GM12878 (cell line): ENCODE data around the gene SOX6. TPM values are rescaled to one million over a fixed set of nuclear protein-coding genes. Genes with fewer than 3 reads are reported as not detected.
"Not testable (repeated sequence)": the region's sequence is repeated elsewhere in the genome, so short reads cannot be mapped to it uniquely, and the experiment has no call there.

Experiments used
- ATAC-seq: fragments of 200-7000 bp; cut with Tn5 transposase; 3 replicates; pipeline ENCODE4 v1.9.1; 2020; ENCODE audit warnings: mild to moderate bottlenecking, moderate library complexity
- BruUV-seq: library from RNA; stranded (reverse); fragments of 400-500 nt; replicated peaks from 2 replicates; lab custom pipeline; 2021; lab: Mats Ljungman, UMichigan
- CTCF ChIA-PET: fragments of 300-600 bp; sonication (Branson Sonifier 250); formaldehyde crosslinking; extraction: SDS; loops from one replicate; lab custom pipeline; 2021; ENCODE audit warnings: inconsistent platforms; lab: Yijun Ruan, JAX
- POLR2A ChIA-PET: fragments of 350-600 bp; formaldehyde crosslinking; extraction: SDS; loops from one replicate; lab custom pipeline; 2021; ENCODE audit warnings: inconsistent platforms; lab: Charles Lee
- RAD21 ChIA-PET: fragments of 300-600 bp; sonication (Branson Sonifier 250); formaldehyde crosslinking; loops from one replicate; lab custom pipeline; 2023; ENCODE audit warnings: antibody characterized with exemption; ENCODE audit not compliant: unreplicated experiment; lab: Charles Lee
- SMC1A ChIA-PET: fragments of 300-600 bp; sonication (Branson Sonifier 250); formaldehyde crosslinking; loops from one replicate; lab custom pipeline; 2023; ENCODE audit not compliant: unreplicated experiment, uncharacterized antibody; lab: Charles Lee
- DNase-seq: peaks from one replicate; pipeline ENCODE4 v3.0.0-alpha.2; 2011; ENCODE audit warnings: low read depth, low spot score
- FAIRE-seq: peaks from 3 replicates; lab custom pipeline; 2011; peaks lifted over from hg19 to GRCh38; lab: Jason Lieb, UNC
- H2AFZ ChIP-seq: 2 replicates; pipeline ENCODE4 v1.6.0; 2011; ENCODE audit warnings: low read depth, low read length, control low read depth; ENCODE audit not compliant: control insufficient read depth
- H3K27ac ChIP-seq: 2 replicates; pipeline ENCODE4 v1.5.1; 2011; ENCODE audit warnings: control low read depth; ENCODE audit not compliant: control insufficient read depth, insufficient read depth
- H3K27me3 ChIP-seq, 2 experiments: replicated peaks in 1 of 2; 2 replicates each; pipeline versions ENCODE4 v1.6.0 to v1.6.1; 2011; ENCODE audit warnings: low read length in 1 of 2; ENCODE audit not compliant: control insufficient read depth in 2 of 2, insufficient read depth in 2 of 2
- H3K36me3 ChIP-seq, 2 experiments: 2 replicates each; pipeline ENCODE4 v1.5.1; 2011; ENCODE audit warnings: low read length in 1 of 2; ENCODE audit not compliant: control insufficient read depth in 2 of 2, insufficient read depth in 2 of 2
- H3K4me1 ChIP-seq: 2 replicates; pipeline ENCODE4 v1.6.1; 2011; ENCODE audit warnings: mild to moderate bottlenecking, low read length, moderate library complexity, mixed read lengths; ENCODE audit not compliant: control insufficient read depth, insufficient read depth
- H3K4me2 ChIP-seq: 2 replicates; pipeline ENCODE4 v1.6.0; 2011; ENCODE audit warnings: control low read depth; ENCODE audit not compliant: control insufficient read depth, insufficient read depth
- H3K4me3 ChIP-seq: fragments of 200-600 bp; sonication (generic); 2 replicates; pipeline ENCODE4 v1.5.1; 2016
- H3K79me2 ChIP-seq: 2 replicates; pipeline ENCODE4 v1.6.0; 2011; ENCODE audit warnings: low read length; ENCODE audit not compliant: control insufficient read depth, insufficient read depth
- H3K9ac ChIP-seq: 2 replicates; pipeline ENCODE4 v1.8.0; 2011; ENCODE audit warnings: low read length, control low read depth, mixed read lengths; ENCODE audit not compliant: control insufficient read depth, insufficient read depth
- H3K9me3 ChIP-seq: replicated peaks from 3 replicates; pipeline ENCODE4 v1.5.1; 2011; ENCODE audit warnings: mild to moderate bottlenecking, low read length; ENCODE audit not compliant: control insufficient read depth, insufficient read depth
- H4K20me1 ChIP-seq: 2 replicates; pipeline ENCODE4 v1.6.0; 2011; ENCODE audit not compliant: control insufficient read depth, insufficient read depth
- ASH2L ChIP-seq: fragments of 300-600, 200-600 bp; sonication (generic); IDR thresholded peaks from 2 replicates; pipeline ENCODE4 v1.6.1; 2017; ENCODE audit warnings: low read depth, mild to moderate bottlenecking, borderline replicate concordance
- MLLT1 ChIP-seq: fragments of 450-650 bp; IDR thresholded peaks from 2 replicates; pipeline ENCODE4 v1.6.1; 2016; ENCODE audit warnings: mild to moderate bottlenecking
- SRF ChIP-seq, 2 experiments: IDR thresholded peaks; 2 replicates each; pipeline ENCODE4 v1.6.1; 2011; ENCODE audit warnings: low read depth in 2 of 2, low read length in 2 of 2, mild to moderate bottlenecking in 1 of 2, moderate library complexity in 1 of 2
- TBL1XR1 ChIP-seq: IDR thresholded peaks from 2 replicates; pipeline ENCODE4 v1.6.1; 2012; ENCODE audit warnings: low read depth, low read length, improper control_type of control experiment
- WGBS: methylation state at CpG from one replicate; pipeline ENCODE4 v1.1.6; 2016; ENCODE audit warnings: low lambda C conversion rate; ENCODE audit not compliant: insufficient replicate concordance, insufficient coverage; ENCODE audit errors: missing lambda C conversion rate; 5-methylcytosine and 5-hydroxymethylcytosine counted together
- in situ Hi-C: fragments of 300-500 bp; cut with MboI; formaldehyde crosslinking; loops from 9 replicates; pipeline ENCODE4 v1.14.3; 2018; ENCODE audit warnings: mixed read lengths
- intact Hi-C: fragments of 100-400 bp; cut with micrococcal nuclease; formaldehyde crosslinking; loops from one replicate; pipeline ENCODE4 v1.14.2; 2022; ENCODE audit not compliant: unreplicated experiment
- polyA plus RNA-seq, 11 experiments: library from polyadenylated mRNA; depleted of rRNA in 4 of 11; unstranded in 6 of 11; stranded (reverse) in 5 of 11; fragments of >200 nt; fragmentation: Nextera tagmentation in 4 of 11; fragmentation: Illumina TruSeq in 1 of 11; extraction: Ambion mirVana in 4 of 11; extraction: Trizol in 1 of 11; gene quantifications; 1 replicate in 1 of 11; 2 replicates in 10 of 11; pipeline versions ENCODE4 v1.2.1 to v1.2.3, GENCODE V29; 2011 to 2016; ENCODE audit warnings: inconsistent platforms in 2 of 11, missing spikeins in 2 of 11, low read depth in 1 of 11
- total RNA-seq, 4 experiments: library from RNA; depleted of rRNA in 3 of 4; stranded (reverse); fragments of >200 nt in 3 of 4; fragmentation: Illumina TruSeq in 1 of 4; extraction: Trizol in 1 of 4; gene quantifications; 2 replicates each; pipeline versions ENCODE4 v1.2.1 to v1.2.3, GENCODE V29; 2013 to 2021
- TF ChIP-seq, protein P1 (sequence below): IDR thresholded peaks from 2 replicates; pipeline ENCODE4 v1.6.1; 2011; ENCODE audit warnings: mild to moderate bottlenecking, low read depth, low read length, moderate library complexity; ENCODE audit not compliant: insufficient replicate concordance
- TF ChIP-seq, protein P2 (sequence below): fragments of 450-650 bp; IDR thresholded peaks from 2 replicates; pipeline ENCODE4 v1.6.1; 2018; ENCODE audit warnings: borderline replicate concordance, mild to moderate bottlenecking; ENCODE audit not compliant: partially characterized antibody

The SOX6 gene
- total and polyA plus RNA-seq, 10 of the 15 experiments (the other 5 are each of a cell fraction or from before 2014, with no cell fraction given) = 0.03 to 0.71 (median 0.29) TPM; not detected in 4

DNA sequence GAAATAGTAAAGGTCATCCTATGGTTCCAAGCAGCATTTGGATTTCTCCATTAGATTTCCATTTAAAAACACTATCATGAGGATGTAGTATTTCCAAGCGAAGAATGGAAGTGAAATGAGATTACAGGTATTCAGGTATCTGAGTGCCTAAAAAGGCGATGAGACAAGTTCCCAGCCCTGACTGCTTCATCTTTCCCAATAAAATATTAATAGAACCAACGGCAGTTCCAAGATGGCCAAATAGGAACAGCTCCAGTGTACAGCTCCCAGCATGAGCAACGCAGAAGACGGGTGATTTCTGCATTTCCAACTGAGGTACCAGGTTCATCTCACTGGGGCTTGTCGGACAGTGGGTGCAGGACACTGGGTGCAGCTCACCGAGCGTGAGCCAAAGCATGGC lies 215.2 kb downstream of the SOX6 start:
- H3K36me3 ChIP-seq, DNase-seq, FAIRE-seq, RAD21 ChIA-PET, H4K20me1 ChIP-seq, CTCF ChIA-PET, in situ Hi-C loops, SMC1A ChIA-PET, H3K79me2 ChIP-seq, H3K9me3 ChIP-seq, H3K27ac ChIP-seq, ATAC-seq, H2AFZ ChIP-seq, H3K27me3 ChIP-seq, intact Hi-C loops, H3K9ac ChIP-seq, H3K4me1 ChIP-seq, H3K4me3 ChIP-seq, H3K4me2 ChIP-seq, BruUV-seq: not testable (repeated sequence)
- POLR2A ChIA-PET = interaction anchor here (0.7 kb wide), 1 partner anchor 183 kb away, joined by 4 read pairs; no protein-coding TSS in a partner anchor
- WGBS = 39% methylated on average over 8 of the region's 8 CpGs

DNA sequence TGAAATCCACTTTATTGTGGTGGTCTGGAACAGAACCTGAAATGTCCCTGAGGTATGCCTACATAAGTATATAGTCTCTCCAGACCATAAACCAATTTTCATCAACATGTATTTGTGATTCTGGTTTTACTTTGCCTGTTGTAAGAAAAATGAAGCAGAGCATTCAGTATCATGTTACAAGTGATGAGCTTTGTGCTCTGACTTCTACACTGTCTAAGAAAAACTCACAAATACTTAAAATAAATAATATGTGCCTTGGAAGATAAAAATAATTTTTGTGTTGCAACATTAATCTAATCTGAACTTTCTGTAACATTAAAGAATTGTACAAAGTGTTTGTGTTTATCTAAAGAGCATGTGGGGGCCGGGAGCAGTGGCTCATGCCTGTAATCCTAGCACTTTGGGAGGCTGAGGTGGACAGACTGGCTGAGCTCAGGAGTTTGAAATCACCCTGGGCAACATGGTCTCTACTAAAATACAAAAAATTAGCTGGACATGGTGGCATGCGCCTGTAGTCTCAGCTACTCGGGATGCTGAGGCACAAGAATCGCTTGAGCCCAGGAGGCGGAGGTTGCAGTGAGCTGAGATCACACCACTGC lies 219.5 kb downstream of the SOX6 start:
- intact Hi-C loops (no loop called here), in situ Hi-C loops (no loop called here)
- no peaks in the 10 kb centered on the region for H3K4me1 ChIP-seq
- H3K4me3 ChIP-seq = no peak overlapping the region
- H3K9me3 ChIP-seq = no peaks in the 10 kb centered on the region
- no peak overlapping the region for H3K9ac ChIP-seq
- ChIA-PET RAD21 (no interaction called here), CTCF (interaction anchor here (0.7 kb wide), 1 partner anchor 23 kb away, joined by 3 read pairs; no protein-coding TSS in a partner anchor), POLR2A (no interaction called here), SMC1A (interaction anchor here (0.7 kb wide), 1 partner anchor 497 kb away, joined by 3 read pairs; no protein-coding TSS in a partner anchor)
- H3K27me3 ChIP-seq = no peaks in the 10 kb centered on the region
- FAIRE-seq (no peak), ATAC-seq (no peak), DNase-seq (no peak)
- no peak overlapping the region for H3K4me2 ChIP-seq
- no peaks in the 10 kb centered on the region for H3K79me2 ChIP-seq
- 65% methylated on average over 5 of the region's 5 CpGs for WGBS
- no peak overlapping the region for H2AFZ ChIP-seq
- no peak for TF ChIP-seq SRF (IDR thresholded peaks at IDR 0.05; ENCODE audit: low read depth in 2 of 2, low read length in 2 of 2)
- TF ChIP-seq, protein P1, sequence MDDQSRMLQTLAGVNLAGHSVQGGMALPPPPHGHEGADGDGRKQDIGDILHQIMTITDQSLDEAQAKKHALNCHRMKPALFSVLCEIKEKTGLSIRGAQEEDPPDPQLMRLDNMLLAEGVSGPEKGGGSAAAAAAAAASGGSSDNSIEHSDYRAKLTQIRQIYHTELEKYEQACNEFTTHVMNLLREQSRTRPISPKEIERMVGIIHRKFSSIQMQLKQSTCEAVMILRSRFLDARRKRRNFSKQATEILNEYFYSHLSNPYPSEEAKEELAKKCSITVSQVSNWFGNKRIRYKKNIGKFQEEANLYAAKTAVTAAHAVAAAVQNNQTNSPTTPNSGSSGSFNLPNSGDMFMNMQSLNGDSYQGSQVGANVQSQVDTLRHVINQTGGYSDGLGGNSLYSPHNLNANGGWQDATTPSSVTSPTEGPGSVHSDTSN = no peak
- TF ChIP-seq MLLT1 = no peak
- TF ChIP-seq ASH2L = no peak
- no peak for TF ChIP-seq TBL1XR1
- TF ChIP-seq, protein P2, sequence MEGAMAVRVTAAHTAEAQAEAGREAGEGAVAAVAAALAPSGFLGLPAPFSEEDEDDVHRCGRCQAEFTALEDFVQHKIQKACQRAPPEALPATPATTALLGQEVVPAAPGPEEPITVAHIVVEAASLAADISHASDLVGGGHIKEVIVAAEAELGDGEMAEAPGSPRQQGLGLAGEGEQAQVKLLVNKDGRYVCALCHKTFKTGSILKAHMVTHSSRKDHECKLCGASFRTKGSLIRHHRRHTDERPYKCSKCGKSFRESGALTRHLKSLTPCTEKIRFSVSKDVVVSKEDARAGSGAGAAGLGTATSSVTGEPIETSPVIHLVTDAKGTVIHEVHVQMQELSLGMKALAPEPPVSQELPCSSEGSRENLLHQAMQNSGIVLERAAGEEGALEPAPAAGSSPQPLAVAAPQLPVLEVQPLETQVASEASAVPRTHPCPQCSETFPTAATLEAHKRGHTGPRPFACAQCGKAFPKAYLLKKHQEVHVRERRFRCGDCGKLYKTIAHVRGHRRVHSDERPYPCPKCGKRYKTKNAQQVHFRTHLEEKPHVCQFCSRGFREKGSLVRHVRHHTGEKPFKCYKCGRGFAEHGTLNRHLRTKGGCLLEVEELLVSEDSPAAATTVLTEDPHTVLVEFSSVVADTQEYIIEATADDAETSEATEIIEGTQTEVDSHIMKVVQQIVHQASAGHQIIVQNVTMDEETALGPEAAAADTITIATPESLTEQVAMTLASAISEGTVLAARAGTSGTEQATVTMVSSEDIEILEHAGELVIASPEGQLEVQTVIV = no peak
- no TSS peak for BruUV-seq
- no peaks in the 10 kb centered on the region for H4K20me1 ChIP-seq
- no peaks in the 10 kb centered on the region for H3K36me3 ChIP-seq
- no peak overlapping the region for H3K27ac ChIP-seq
